ENCODE results near the gene GRID1.

DNA sequence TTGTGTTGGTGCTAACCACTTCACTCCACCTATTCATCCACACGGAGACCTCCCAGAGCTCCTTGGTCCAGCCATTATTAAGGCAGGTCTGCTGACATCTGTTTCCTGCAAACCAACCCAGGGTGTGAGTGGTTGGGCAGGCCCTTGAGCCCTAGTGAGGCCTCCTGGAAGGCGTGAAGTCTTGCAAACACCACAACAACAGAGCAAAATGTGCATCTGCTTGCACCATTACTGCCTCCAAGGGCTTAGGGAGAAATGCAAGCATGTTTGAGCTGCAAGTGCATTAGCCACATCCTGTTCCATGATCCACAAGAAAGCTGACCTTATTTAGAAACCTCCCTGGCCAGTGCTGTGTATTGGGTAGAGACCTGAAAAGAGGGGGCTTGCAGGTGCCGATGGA, 325.5 kb downstream of the GRID1 start:
- TF ChIP-seq, protein P1, sequence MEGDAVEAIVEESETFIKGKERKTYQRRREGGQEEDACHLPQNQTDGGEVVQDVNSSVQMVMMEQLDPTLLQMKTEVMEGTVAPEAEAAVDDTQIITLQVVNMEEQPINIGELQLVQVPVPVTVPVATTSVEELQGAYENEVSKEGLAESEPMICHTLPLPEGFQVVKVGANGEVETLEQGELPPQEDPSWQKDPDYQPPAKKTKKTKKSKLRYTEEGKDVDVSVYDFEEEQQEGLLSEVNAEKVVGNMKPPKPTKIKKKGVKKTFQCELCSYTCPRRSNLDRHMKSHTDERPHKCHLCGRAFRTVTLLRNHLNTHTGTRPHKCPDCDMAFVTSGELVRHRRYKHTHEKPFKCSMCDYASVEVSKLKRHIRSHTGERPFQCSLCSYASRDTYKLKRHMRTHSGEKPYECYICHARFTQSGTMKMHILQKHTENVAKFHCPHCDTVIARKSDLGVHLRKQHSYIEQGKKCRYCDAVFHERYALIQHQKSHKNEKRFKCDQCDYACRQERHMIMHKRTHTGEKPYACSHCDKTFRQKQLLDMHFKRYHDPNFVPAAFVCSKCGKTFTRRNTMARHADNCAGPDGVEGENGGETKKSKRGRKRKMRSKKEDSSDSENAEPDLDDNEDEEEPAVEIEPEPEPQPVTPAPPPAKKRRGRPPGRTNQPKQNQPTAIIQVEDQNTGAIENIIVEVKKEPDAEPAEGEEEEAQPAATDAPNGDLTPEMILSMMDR (IDR thresholded peaks at IDR 0.05 in 2 of 3, conservative IDR thresholded peaks at IDR 0.05 in 1 of 3; ENCODE audit: insufficient read depth in 2 of 3, low read depth in 1 of 3, low read length in 3 of 3), result no peak
- TF ChIP-seq ATF3 (IDR thresholded peaks at IDR 0.05), result no peak
- no peak for TF ChIP-seq ATF3 (CRISPR knock-in tag; conservative IDR thresholded peaks at IDR 0.05)
- no peak for TF ChIP-seq ZSCAN32 (CRISPR knock-in tag; IDR thresholded peaks at IDR 0.05)
- no peak for TF ChIP-seq SAP30 (IDR thresholded peaks at IDR 0.05; ENCODE audit: borderline replicate concordance, insufficient read depth, low read depth, low read length, poor library complexity, severe bottlenecking)
- TF ChIP-seq, protein P2, sequence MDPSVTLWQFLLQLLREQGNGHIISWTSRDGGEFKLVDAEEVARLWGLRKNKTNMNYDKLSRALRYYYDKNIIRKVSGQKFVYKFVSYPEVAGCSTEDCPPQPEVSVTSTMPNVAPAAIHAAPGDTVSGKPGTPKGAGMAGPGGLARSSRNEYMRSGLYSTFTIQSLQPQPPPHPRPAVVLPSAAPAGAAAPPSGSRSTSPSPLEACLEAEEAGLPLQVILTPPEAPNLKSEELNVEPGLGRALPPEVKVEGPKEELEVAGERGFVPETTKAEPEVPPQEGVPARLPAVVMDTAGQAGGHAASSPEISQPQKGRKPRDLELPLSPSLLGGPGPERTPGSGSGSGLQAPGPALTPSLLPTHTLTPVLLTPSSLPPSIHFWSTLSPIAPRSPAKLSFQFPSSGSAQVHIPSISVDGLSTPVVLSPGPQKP (CRISPR knock-in tag; IDR thresholded peaks at IDR 0.05), result no peak
- TF ChIP-seq POLR2AphosphoS2 (IDR thresholded peaks at IDR 0.05; ENCODE audit: low read length), result no peak
- no peak for TF ChIP-seq GATAD2B (IDR thresholded peaks at IDR 0.05; ENCODE audit: borderline replicate concordance)
- no peak for TF ChIP-seq ZNF384 (IDR thresholded peaks at IDR 0.05; ENCODE audit: low read depth, low read length)
- TF ChIP-seq CHAMP1 (IDR thresholded peaks at IDR 0.05), result no peak
- no peak for TF ChIP-seq HCFC1 (IDR thresholded peaks at IDR 0.05; ENCODE audit: low read depth, low read length)
- TF ChIP-seq, protein P3, sequence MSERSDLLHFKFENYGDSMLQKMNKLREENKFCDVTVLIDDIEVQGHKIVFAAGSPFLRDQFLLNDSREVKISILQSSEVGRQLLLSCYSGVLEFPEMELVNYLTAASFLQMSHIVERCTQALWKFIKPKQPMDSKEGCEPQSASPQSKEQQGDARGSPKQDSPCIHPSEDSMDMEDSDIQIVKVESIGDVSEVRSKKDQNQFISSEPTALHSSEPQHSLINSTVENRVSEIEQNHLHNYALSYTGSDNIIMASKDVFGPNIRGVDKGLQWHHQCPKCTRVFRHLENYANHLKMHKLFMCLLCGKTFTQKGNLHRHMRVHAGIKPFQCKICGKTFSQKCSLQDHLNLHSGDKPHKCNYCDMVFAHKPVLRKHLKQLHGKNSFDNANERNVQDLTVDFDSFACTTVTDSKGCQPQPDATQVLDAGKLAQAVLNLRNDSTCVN (CRISPR knock-in tag; IDR thresholded peaks at IDR 0.05), result no peak
- no peak for TF ChIP-seq SLC30A9 (CRISPR knock-in tag; IDR thresholded peaks at IDR 0.05)
- no peak for TF ChIP-seq CBX3 (IDR thresholded peaks at IDR 0.05; ENCODE audit: borderline replicate concordance in 1 of 2, low read length in 2 of 2)
